ENCODE results near the gene TBC1D8.

The TBC1D8 gene

DNA sequence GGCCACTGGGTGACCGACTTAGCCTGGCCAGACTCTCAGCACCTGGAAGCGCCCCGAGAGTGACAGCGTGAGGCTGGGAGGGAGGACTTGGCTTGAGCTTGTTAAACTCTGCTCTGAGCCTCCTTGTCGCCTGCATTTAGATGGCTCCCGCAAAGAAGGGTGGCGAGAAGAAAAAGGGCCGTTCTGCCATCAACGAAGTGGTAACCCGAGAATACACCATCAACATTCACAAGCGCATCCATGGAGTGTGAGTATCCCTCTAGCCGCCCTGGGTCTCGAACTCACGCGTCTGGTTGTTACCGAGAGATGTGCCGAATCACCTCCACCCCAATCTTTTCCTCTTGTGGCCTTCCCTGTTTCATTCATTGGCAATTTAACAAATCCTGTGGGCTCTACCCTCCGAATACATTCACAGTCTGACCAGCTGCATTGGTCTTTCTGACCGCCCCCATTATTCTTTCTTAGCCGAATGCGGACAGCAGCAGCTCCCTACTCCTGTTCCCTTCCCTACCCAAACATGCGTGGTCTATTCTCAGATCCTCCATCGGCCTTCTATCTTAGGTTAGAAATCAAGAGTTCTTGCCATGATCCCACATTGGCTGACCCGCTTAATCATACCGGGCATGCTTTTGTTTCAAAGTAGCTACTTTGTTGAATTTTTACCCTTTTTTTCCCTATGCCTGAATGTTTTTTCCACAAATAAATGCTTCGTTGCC, 148.5 kb downstream of the TBC1D8 start:
- Histone ChIP-seq H3K27ac (ENCODE audit: poor library complexity, severe bottlenecking) (peak overlapping the region; percentile 67), H3K4me1 (ENCODE audit: insufficient read depth, poor library complexity, severe bottlenecking) (peaks cover 5% of the 10 kb centered on the region), H3K36me3 (ENCODE audit: low read depth) (peaks cover 54% of the 10 kb centered on the region), H3K27me3 (ENCODE audit: insufficient read depth, poor library complexity, severe bottlenecking) (no peaks in the 10 kb centered on the region), H3K4me3 (ENCODE audit: severe bottlenecking) (peak overlapping the region; percentile 82), H3K9me3 (ENCODE audit: severe bottlenecking) (no peaks in the 10 kb centered on the region)
- DNase-seq (ENCODE audit: low spot score) (no peak), ATAC-seq (ENCODE audit: low read depth) (no peak)
- TF ChIP-seq, protein P1, sequence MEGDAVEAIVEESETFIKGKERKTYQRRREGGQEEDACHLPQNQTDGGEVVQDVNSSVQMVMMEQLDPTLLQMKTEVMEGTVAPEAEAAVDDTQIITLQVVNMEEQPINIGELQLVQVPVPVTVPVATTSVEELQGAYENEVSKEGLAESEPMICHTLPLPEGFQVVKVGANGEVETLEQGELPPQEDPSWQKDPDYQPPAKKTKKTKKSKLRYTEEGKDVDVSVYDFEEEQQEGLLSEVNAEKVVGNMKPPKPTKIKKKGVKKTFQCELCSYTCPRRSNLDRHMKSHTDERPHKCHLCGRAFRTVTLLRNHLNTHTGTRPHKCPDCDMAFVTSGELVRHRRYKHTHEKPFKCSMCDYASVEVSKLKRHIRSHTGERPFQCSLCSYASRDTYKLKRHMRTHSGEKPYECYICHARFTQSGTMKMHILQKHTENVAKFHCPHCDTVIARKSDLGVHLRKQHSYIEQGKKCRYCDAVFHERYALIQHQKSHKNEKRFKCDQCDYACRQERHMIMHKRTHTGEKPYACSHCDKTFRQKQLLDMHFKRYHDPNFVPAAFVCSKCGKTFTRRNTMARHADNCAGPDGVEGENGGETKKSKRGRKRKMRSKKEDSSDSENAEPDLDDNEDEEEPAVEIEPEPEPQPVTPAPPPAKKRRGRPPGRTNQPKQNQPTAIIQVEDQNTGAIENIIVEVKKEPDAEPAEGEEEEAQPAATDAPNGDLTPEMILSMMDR (IDR thresholded peaks at IDR 0.05; ENCODE audit: poor library complexity, severe bottlenecking), result no peak

DNA sequence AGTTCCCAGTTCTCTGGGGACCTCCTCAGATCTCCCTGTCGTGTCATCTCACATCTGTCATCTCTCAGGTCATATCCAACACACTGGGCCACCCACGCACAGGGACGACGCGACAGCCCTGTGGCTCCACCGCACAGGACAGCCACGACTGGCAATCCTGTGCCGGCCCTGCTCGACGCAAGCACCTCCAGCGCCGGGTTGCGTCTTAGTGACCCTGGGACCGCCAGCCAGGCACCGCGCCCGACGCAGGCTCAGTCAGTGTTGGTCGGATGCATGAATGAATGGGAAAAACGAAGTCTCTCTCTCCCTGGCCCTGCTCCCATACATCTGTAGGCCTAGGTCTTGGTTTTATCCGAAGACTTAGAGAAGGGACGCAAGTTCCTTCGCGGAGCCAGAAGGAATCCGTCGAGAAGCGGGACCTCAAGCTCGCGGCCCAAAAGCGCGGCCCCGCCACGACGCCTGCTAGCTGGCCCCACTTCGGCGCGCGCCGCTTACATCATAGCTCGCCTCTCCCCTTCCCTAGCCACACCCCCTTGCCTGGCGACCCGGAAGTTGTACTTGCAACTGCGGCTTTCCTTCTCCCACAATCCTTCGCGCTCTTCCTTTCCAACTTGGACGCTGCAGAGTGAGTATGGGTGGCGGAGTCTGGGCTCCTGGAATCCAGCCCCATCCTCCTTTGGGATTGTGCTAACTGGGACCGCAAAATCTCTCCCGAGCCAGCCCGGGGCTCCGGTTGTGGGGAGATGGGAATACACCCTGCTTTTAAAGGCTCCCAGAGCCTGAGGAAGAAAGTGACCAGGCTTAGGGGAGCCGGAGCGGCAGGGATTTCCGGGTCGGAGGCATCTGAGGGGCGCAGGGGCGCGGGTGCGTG, 149.3 kb downstream of the TBC1D8 start, which contains the start of gene RPL31:
TSS of gene RPL31 (plus strand) at position 599 of the 871 bp plus-strand sequence. CDS start 413 bp downstream, outside the sequence.
- Histone ChIP-seq H3K27ac (ENCODE audit: poor library complexity, severe bottlenecking) (peak within 1 kb of the TSS; percentile 67), H3K4me1 (ENCODE audit: insufficient read depth, poor library complexity, severe bottlenecking) (peaks cover 5% of the 10 kb centered on the region), H3K9me3 (ENCODE audit: severe bottlenecking) (no peaks in the 10 kb centered on the region), H3K27me3 (ENCODE audit: insufficient read depth, poor library complexity, severe bottlenecking) (no peaks in the 10 kb centered on the region), H3K4me3 (ENCODE audit: severe bottlenecking) (peak within 1 kb of the TSS; percentile 82), H3K36me3 (ENCODE audit: low read depth) (peaks cover 47% of the 10 kb centered on the region)
- TF ChIP-seq, protein P1 (IDR thresholded peaks at IDR 0.05; ENCODE audit: poor library complexity, severe bottlenecking), result no peak
- DNase-seq (ENCODE audit: low spot score), result peak; percentile 98
- ATAC-seq (ENCODE audit: low read depth), result peak; percentile 84

DNA sequence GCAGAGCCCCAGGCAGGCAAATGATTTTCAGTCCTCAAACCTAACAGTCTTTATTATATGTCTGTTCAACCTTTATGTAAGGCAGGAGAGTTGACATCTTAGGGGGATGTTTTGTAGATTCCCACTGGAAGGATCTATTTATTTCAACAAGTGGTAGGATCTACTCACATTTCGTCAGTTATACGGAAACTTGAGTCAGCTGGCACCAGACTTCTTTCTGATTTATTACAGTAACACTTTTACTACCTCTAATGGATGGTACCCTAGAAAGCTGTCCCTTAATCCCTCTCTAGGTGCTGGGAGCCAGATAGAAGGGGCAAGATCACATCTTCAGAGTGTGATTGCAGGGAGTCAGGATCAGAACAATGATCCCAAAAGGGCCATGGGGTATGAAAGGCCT, 151.2 kb downstream of the TBC1D8 start:
- TF ChIP-seq, protein P1 (IDR thresholded peaks at IDR 0.05; ENCODE audit: poor library complexity, severe bottlenecking), result no peak
- Histone ChIP-seq H3K27ac (ENCODE audit: poor library complexity, severe bottlenecking) (no peak overlapping the region), H3K27me3 (ENCODE audit: insufficient read depth, poor library complexity, severe bottlenecking) (no peaks in the 10 kb centered on the region), H3K36me3 (ENCODE audit: low read depth) (peaks cover 30% of the 10 kb centered on the region), H3K4me3 (ENCODE audit: severe bottlenecking) (no peak overlapping the region), H3K9me3 (ENCODE audit: severe bottlenecking) (no peaks in the 10 kb centered on the region), H3K4me1 (ENCODE audit: insufficient read depth, poor library complexity, severe bottlenecking) (peaks cover 5% of the 10 kb centered on the region)
- DNase-seq (ENCODE audit: low spot score), result no peak
- no peak for ATAC-seq (ENCODE audit: low read depth)

DNA sequence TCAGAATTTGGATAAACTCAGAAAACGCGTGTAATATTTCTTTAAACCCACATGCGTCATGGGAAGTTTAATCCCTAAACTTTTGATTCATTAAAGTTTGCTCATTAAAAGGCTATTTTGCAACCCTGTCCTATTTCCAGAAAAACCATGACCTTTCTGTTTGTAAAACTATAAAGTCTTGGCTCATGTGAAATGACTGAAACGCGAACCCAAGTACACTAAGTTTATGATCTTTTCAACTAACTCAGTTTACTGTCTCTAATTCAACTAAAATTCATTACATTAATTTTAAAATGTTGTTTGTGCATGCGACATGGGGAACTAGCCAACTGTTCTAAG, 153.0 kb downstream of the TBC1D8 start:
- H3K9me3 ChIP-seq (ENCODE audit: severe bottlenecking), result no peaks in the 10 kb centered on the region
- no peaks in the 10 kb centered on the region for H3K27me3 ChIP-seq (ENCODE audit: insufficient read depth, poor library complexity, severe bottlenecking)
- no peak for ATAC-seq (ENCODE audit: low read depth)
- DNase-seq (ENCODE audit: low spot score), result no peak
- H3K36me3 ChIP-seq (ENCODE audit: low read depth), result peaks cover 12% of the 10 kb centered on the region
- no peaks in the 10 kb centered on the region for H3K4me1 ChIP-seq (ENCODE audit: insufficient read depth, poor library complexity, severe bottlenecking)
- TF ChIP-seq, protein P1 (IDR thresholded peaks at IDR 0.05; ENCODE audit: poor library complexity, severe bottlenecking), result no peak
- H3K4me3 ChIP-seq (ENCODE audit: severe bottlenecking), result no peak overlapping the region
- H3K27ac ChIP-seq (ENCODE audit: poor library complexity, severe bottlenecking), result no peak overlapping the region

Measured in RWPE2 (cell line).